HCT116 (cell line): Measurements from ENCODE around the gene RALGAPA1. TPM values are rescaled to one million over a fixed set of nuclear protein-coding genes. Genes with fewer than 3 reads are reported as not detected.

Experiments
- ATAC-seq: fragments of 200-7000 bp; cut with Tn5 transposase; 2 replicates; pipeline ENCODE4 v1.9.1; 2020; ENCODE audit warnings: mild to moderate bottlenecking, moderate library complexity
- BruUV-seq: library from RNA; stranded (reverse); fragments of 400-500 nt; replicated peaks from 2 replicates; lab custom pipeline; 2021; lab: Mats Ljungman, UMichigan
- CTCF ChIA-PET: fragments of 300-600 bp; sonication (Branson Sonifier 250); formaldehyde crosslinking; loops from one replicate; lab custom pipeline; 2021; ENCODE audit warnings: antibody characterized with exemption; lab: Charles Lee
- POLR2A ChIA-PET: fragments of 300-600, 350-600 bp; sonication (Branson Sonifier 250); formaldehyde crosslinking; loops from one replicate; lab custom pipeline; 2021; ENCODE audit warnings: antibody characterized with exemption; lab: Charles Lee
- RAD21 ChIA-PET, 2 experiments: fragments of 300-600 bp; sonication (Branson Sonifier 250); formaldehyde crosslinking; loops; one replicate each; lab custom pipeline; 2023; ENCODE audit warnings: low total read pairs in 2 of 2; ENCODE audit not compliant: uncharacterized antibody in 2 of 2, unreplicated experiment in 2 of 2, low non-redundant PET in 1 of 2; lab: Charles Lee
- DNase-seq: peaks from one replicate; pipeline ENCODE4 v3.0.0-alpha.2; 2010; ENCODE audit warnings: low read depth, low spot score
- H2AFZ ChIP-seq: fragments of 200-600 bp; shearing (Covaris generic), sonication (generic); 2 replicates; pipeline ENCODE4 v1.6.1; 2017; ENCODE audit warnings: low read depth, mixed run types, mixed read lengths, antibody characterized with exemption, low read length; ENCODE audit not compliant: poor library complexity, severe bottlenecking
- H3K27ac ChIP-seq: 2 replicates; pipeline ENCODE4 v1.5.1; 2012; ENCODE audit warnings: low read depth, low read length
- H3K27me3 ChIP-seq: fragments of 200-600 bp; sonication (generic); 2 replicates; pipeline ENCODE4 v1.6.1; 2016; ENCODE audit warnings: mixed run types, low read length, mixed read lengths; ENCODE audit not compliant: insufficient read depth
- H3K36me3 ChIP-seq, 2 experiments: fragments of 200-500 bp in 1 of 2; fragments of 200-600 bp in 1 of 2; sonication (Bioruptor generic) in 1 of 2; sonication (generic) in 1 of 2; 2 replicates each; pipeline versions ENCODE4 v1.5.1 to v1.6.1; 2014 to 2016; ENCODE audit warnings: low read length in 2 of 2, inconsistent platforms in 1 of 2, mixed read lengths in 1 of 2, mixed run types in 1 of 2; ENCODE audit not compliant: insufficient read depth in 2 of 2, control insufficient read depth in 1 of 2
- H3K4me1 ChIP-seq, 2 experiments: fragments of 200-600 bp in 1 of 2; sonication (generic) in 1 of 2; 2 replicates each; pipeline versions ENCODE4 v1.5.1 to v1.6.1; 2012 to 2017; ENCODE audit warnings: low read length in 2 of 2, inconsistent platforms in 1 of 2, mild to moderate bottlenecking in 1 of 2, mixed read lengths in 1 of 2, mixed run types in 1 of 2, moderate library complexity in 1 of 2; ENCODE audit not compliant: insufficient read depth in 2 of 2, control insufficient read depth in 1 of 2
- H3K4me2 ChIP-seq: fragments of 200-600 bp; sonication (generic); 2 replicates; pipeline ENCODE4 v1.6.1; 2017; ENCODE audit warnings: mixed run types, low read length, mixed read lengths
- H3K4me3 ChIP-seq, 2 experiments: fragments of 200-600 bp in 1 of 2; sonication (generic) in 1 of 2; replicated peaks in 1 of 2; 2 replicates each; pipeline ENCODE4 v1.5.1; 2011 to 2016; ENCODE audit warnings: low read length in 2 of 2, control low read depth in 1 of 2, low read depth in 1 of 2, mild to moderate bottlenecking in 1 of 2, mixed read lengths in 1 of 2, mixed run types in 1 of 2
- H3K79me2 ChIP-seq: fragments of 200-600 bp; sonication (generic); 2 replicates; pipeline ENCODE4 v1.6.1; 2017; ENCODE audit warnings: mild to moderate bottlenecking, mixed run types, low read length, moderate library complexity, mixed read lengths; ENCODE audit not compliant: insufficient read depth
- H3K9ac ChIP-seq: fragments of 200-600 bp; sonication (generic); 2 replicates; pipeline ENCODE4 v1.6.1; 2016; ENCODE audit warnings: low read length, mixed read lengths
- H3K9me2 ChIP-seq: fragments of 200-600 bp; sonication (generic), shearing (Covaris generic); 2 replicates; pipeline ENCODE4 v1.6.1; 2017; ENCODE audit warnings: mixed run types, mild to moderate bottlenecking, moderate library complexity; ENCODE audit not compliant: insufficient read depth
- H3K9me3 ChIP-seq, 2 experiments: fragments of 200-500 bp in 1 of 2; fragments of 200-600 bp in 1 of 2; sonication (Bioruptor generic) in 1 of 2; sonication (generic) in 1 of 2; 2 replicates each; pipeline ENCODE4 v1.6.1; 2014 to 2017; ENCODE audit warnings: low read length in 2 of 2, mixed read lengths in 2 of 2, inconsistent platforms in 1 of 2, low read depth in 1 of 2, mild to moderate bottlenecking in 1 of 2, mixed run types in 1 of 2, moderate library complexity in 1 of 2; ENCODE audit not compliant: control insufficient read depth in 1 of 2, insufficient read depth in 1 of 2
- H4K20me1 ChIP-seq: fragments of 200-600 bp; sonication (generic), shearing (Covaris generic); 2 replicates; pipeline ENCODE4 v1.6.1; 2017; ENCODE audit warnings: mixed run types, mild to moderate bottlenecking, moderate library complexity; ENCODE audit not compliant: insufficient read depth
- CBX3 ChIP-seq: IDR thresholded peaks from 2 replicates; pipeline ENCODE4 v1.6.1; 2012; ENCODE audit warnings: low read depth
- CEBPB ChIP-seq: IDR thresholded peaks from 2 replicates; pipeline ENCODE4 v1.6.1; 2012; ENCODE audit warnings: low read depth
- ELF1 ChIP-seq: IDR thresholded peaks from 2 replicates; pipeline ENCODE4 v1.6.1; 2012; ENCODE audit warnings: low read depth, borderline replicate concordance
- EZH2 ChIP-seq: fragments of 200-600 bp; sonication (generic); IDR thresholded peaks from 2 replicates; pipeline ENCODE4 v1.6.1; 2017; ENCODE audit warnings: antibody characterized with exemption, mixed run types
- POLR2A ChIP-seq: IDR thresholded peaks from 2 replicates; pipeline ENCODE4 v1.7.0; 2011; ENCODE audit warnings: borderline replicate concordance; ENCODE audit not compliant: insufficient read depth, insufficient read length; ENCODE audit errors: extremely low read depth
- POLR2AphosphoS5 ChIP-seq: IDR thresholded peaks from 2 replicates; pipeline ENCODE4 v1.6.1; 2011; ENCODE audit warnings: mild to moderate bottlenecking, low read depth, low read length, moderate library complexity
- RAD21 ChIP-seq: IDR thresholded peaks from 2 replicates; pipeline ENCODE4 v1.6.1; 2012; ENCODE audit warnings: low read depth, mild to moderate bottlenecking
- SIN3A ChIP-seq: IDR thresholded peaks from 2 replicates; pipeline ENCODE4 v1.6.1; 2012; ENCODE audit warnings: low read depth
- YY1 ChIP-seq: IDR thresholded peaks from 2 replicates; pipeline ENCODE4 v1.6.1; 2011; ENCODE audit warnings: low read length, low read depth, moderate library complexity, mild to moderate bottlenecking; ENCODE audit not compliant: insufficient replicate concordance; ENCODE audit errors: extremely low read depth
- intact Hi-C: fragments of 100-400 bp; cut with micrococcal nuclease; formaldehyde crosslinking; loops from 2 replicates; pipeline ENCODE4 v1.10.0; 2022
- total RNA-seq: library from RNA; stranded (reverse); gene quantifications from one replicate; pipeline ENCODE4 v1.2.1, GENCODE V29; 2021; ENCODE audit not compliant: unreplicated experiment
- TF ChIP-seq, protein P1 (sequence below): IDR thresholded peaks from 2 replicates; pipeline ENCODE4 v1.6.1; 2012; ENCODE audit warnings: low read depth

Gene RALGAPA1
- total RNA-seq, 1 experiment from 2014 or later: 29.3 TPM

GRCh38 chr14:35752380-35752779 lies 56.7 kb downstream of the RALGAPA1 start (continued):
- TF ChIP-seq, protein P1, sequence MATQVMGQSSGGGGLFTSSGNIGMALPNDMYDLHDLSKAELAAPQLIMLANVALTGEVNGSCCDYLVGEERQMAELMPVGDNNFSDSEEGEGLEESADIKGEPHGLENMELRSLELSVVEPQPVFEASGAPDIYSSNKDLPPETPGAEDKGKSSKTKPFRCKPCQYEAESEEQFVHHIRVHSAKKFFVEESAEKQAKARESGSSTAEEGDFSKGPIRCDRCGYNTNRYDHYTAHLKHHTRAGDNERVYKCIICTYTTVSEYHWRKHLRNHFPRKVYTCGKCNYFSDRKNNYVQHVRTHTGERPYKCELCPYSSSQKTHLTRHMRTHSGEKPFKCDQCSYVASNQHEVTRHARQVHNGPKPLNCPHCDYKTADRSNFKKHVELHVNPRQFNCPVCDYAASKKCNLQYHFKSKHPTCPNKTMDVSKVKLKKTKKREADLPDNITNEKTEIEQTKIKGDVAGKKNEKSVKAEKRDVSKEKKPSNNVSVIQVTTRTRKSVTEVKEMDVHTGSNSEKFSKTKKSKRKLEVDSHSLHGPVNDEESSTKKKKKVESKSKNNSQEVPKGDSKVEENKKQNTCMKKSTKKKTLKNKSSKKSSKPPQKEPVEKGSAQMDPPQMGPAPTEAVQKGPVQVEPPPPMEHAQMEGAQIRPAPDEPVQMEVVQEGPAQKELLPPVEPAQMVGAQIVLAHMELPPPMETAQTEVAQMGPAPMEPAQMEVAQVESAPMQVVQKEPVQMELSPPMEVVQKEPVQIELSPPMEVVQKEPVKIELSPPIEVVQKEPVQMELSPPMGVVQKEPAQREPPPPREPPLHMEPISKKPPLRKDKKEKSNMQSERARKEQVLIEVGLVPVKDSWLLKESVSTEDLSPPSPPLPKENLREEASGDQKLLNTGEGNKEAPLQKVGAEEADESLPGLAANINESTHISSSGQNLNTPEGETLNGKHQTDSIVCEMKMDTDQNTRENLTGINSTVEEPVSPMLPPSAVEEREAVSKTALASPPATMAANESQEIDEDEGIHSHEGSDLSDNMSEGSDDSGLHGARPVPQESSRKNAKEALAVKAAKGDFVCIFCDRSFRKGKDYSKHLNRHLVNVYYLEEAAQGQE: no peak

- Histone ChIP-seq H3K4me3 (no peak overlapping the region), H3K27ac (no peak overlapping the region), H3K9me3 (no peaks in the 10 kb centered on the region)
- POLR2A ChIA-PET: no interaction called here
- no peak for TF ChIP-seq YY1
- no peak for TF ChIP-seq RAD21
- TF ChIP-seq POLR2A: no peak
- TF ChIP-seq SIN3A: no peak
- TF ChIP-seq, protein P1: no peak
- TF ChIP-seq CBX3: no peak
- TF ChIP-seq ELF1: no peak
- TF ChIP-seq EZH2: no peak
- no peak for TF ChIP-seq CEBPB
- TF ChIP-seq POLR2AphosphoS5: no peak
- TF ChIP-seq, all 23 proteins: peak for 0
- Histone ChIP-seq H4K20me1 (no peaks in the 10 kb centered on the region), H3K9me2 (no peaks in the 10 kb centered on the region), H3K4me2 (no peak overlapping the region), H3K27me3 (no peaks in the 10 kb centered on the region), H3K36me3 (peaks cover 0 to 4% of the 10 kb centered on the region in 2 experiments; a peak in 2 of 4 replicates), H3K4me1 (no peaks in the 10 kb centered on the region), H2AFZ (no peak overlapping the region), H3K9ac (no peak overlapping the region), H3K79me2 (no peaks in the 10 kb centered on the region)
- intact Hi-C loops: no loop called here
- ATAC-seq (no peak), DNase-seq (no peak)
- ChIA-PET CTCF (no interaction called here), RAD21 (no interaction called here)
- BruUV-seq: no TSS peak
These were observed 58.7 kb downstream of the RALGAPA1 start for GRCh38 chr14:35750202-35750904.
